ENCODE measurements around the gene MRPS2. TPM values are rescaled to one million over a fixed set of nuclear protein-coding genes. Genes with fewer than 3 reads are reported as not detected.
"Not testable (repeated sequence)": the region's sequence is repeated elsewhere in the genome, so short reads cannot be mapped to it uniquely, and the experiment has no call there.

Gene MRPS2
- total RNA-seq, 1 donor from 2014 or later: 11.5 TPM

- peak; percentile 90 to 92 for DNase-seq (ENCODE audit: low read depth in 2 of 2)
Measured at GRCh38 chr9:135499326-135500070, 984 bp upstream of the MRPS2 start.

DNA sequence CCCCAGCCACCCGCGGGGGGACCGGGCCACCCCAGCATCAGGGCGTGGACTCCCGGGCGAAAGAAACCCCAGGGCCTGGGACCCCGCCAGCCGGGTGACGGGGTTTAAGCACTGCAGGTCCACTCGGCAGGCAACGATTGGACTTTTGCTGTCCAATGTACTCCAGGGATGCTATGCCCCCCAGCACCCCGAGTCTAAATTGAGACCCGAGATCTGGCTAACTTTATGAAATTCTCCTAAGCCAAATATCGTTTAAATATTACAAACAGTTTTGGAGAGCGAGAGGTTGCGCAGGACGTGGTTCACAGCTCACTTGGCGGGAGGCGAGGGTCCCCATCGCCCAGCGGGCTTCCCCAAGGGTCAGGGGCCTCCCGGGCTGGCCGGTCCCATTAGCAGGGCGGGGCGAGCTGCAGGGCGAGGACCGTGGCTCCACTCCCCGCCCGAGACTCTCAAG lies 384 bp upstream of the MRPS2 start:
- DNase-seq (ENCODE audit: low read depth in 2 of 2): peak in 1 of 2 donors; percentile 48

DNA sequence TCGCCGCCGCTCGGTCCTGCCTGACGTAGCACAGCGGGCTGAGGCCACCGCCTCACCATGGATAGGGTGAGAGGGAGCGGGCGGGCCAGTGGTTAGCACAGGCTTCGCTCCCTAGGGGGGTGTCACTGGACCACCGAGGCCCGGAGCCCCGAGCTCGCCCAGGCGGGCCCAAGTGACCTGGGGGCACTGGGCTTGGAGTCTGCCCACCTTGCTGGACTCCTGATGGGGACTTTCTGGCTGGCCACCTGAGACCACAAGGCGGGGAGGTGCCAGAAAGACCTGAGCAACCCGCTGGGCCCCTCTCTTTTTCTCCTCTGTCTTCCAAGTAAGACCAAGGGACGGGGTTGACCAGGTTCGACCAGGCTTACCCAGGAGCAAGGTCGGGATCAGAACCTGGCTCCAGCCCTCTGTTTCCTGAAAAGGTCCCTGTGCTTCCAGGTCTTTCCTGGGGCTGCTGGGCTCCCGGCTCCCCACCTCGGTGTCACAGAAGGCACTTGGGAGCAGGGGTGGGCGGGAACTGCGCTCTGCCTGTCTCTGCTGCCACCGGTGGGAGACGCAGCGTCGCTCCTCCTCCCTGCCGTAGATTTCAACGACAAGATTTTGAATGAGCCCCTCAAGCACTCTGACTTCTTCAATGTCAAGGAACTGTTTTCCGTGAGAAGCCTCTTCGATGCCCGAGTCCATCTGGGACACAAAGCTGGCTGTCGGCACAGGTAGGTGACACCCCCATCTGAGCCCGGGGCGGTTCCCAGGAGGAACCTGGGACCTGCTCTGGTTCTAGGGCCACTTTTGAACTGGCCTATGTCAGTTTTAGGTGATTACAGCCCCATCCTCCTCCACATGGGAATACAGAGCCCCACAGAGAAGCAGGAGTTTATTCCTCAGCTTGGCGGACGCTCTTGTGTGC lies 1.0 kb downstream of the MRPS2 start:
- peak; percentile 77 to 81 for DNase-seq (ENCODE audit: low read depth in 2 of 2)

- no peak for DNase-seq (ENCODE audit: low read depth in 2 of 2)
Measured at GRCh38 chr9:135502168-135502872, 1.8 kb downstream of the MRPS2 start.

DNA sequence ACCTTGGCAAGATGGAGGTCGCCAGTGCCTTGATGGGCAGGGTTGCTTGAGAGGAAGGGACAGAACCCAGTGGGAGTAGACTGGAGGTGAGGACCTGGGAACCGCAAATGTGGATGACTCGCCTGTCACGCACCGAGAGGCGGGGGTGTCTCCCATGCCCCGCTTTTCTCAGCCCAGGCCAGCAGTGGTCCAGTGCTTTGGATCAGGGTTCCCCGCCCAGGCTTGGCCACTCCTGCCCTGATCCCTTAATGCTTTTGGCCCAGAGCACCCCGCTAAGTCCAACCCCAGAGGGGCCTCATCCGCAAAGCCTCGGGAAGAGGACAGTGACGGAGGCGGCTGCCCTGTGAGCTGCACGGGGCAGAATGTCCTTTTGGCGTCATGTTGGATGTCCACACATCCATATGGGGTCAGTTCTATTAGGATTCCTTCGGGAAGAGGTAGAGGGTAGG lies 2.4 kb downstream of the MRPS2 start:
- DNase-seq (ENCODE audit: low read depth in 2 of 2): no peak

GRCh38 chr9:135503371-135504261 lies 3.1 kb downstream of the MRPS2 start:
- DNase-seq (ENCODE audit: low read depth in 2 of 2): no peak

DNA sequence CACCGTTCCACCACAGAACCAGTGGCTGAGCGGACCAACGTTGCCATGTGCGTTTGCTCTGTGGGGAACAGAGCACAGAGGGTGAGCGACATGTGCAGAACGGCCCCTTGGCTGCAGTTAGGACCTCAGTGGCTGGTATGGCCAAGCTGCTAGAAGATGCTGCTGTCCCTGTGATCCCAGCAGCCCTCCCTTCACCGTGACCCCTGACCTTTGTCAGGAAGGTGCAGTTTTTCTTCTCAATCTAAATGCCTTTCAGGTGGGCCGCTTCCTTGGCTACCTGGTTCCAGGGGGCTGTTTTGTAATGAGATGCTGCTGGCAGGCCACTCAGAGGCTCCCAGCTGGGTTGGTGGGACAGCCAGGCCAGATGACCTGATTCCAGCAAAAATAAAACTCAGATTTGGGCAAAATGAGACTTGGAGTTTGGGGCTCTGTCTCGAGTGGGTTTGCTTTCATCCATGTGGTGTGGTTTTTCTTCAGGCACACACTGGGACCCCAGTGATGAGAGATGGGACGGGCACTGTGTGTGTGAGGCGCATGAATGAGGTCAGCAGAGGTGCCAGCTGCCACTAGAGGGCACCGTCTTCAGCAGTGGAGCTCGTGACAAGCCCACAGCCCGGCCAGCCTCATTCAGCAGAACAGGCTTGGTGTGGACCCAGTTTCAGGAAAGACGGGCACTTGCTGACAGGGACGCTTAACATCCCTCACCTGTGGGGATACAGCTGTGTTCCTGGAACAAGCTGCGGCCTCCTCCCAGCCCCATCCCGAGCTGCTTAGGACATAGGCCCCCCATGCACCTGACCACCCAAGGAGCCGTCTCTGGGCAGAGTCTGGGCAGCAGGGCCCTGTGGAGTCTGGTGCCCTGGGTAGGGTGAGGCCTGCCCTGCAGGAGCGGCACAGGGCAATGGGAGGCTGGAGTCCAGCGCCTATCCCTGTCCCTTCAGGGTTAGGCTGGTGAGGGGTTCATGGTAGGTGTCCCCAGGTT lies 4.1 kb downstream of the MRPS2 start:
- DNase-seq (ENCODE audit: low read depth in 2 of 2): peak; percentile 71 to 81

- DNase-seq (ENCODE audit: low read depth in 2 of 2): no peak
Measured at GRCh38 chr9:135505406-135506187, 5.1 kb downstream of the MRPS2 start.

DNA sequence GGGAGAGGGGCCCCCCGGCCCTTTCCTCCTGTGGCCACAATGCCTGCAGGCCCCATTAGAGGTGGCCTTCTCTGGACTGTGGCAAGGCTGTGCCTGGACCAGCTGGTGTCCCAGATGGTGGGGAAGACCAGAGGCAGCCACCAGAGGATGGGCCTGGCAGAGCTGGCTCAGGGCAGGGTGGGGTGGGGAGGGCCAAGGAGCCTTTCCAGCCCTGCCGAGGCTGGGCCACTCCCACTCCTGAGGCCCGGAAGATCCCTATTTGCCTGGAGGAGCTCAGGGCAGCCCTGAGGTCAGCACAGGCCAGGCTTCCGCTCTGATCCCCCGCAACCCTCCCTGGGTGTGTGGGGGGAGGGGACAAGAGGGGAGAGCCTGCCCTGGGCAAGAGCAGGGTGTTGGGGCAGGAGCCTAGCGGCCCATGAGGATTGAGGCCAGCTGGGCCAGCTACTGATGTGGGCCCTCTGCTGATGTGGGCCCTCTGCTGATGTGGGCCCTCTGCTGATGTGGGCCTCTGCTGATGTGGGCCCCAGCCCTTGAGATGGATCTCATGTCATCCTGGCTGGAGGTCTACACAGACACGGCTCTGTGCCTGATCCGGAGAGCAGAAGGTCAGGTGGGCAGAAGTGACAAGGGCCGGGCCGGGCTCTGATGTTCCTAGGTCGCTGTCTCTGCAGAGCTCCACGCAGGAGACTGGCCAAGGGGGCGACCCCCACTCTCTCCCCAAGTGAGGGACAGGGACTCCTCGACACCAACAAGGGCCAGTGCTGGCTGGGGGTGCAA lies 6.0 kb downstream of the MRPS2 start:
- DNase-seq (ENCODE audit: low read depth in 2 of 2): no peak

GRCh38 chr9:135507104-135508035 lies 6.9 kb downstream of the MRPS2 start:
- DNase-seq (ENCODE audit: low read depth in 2 of 2): no peak

DNA sequence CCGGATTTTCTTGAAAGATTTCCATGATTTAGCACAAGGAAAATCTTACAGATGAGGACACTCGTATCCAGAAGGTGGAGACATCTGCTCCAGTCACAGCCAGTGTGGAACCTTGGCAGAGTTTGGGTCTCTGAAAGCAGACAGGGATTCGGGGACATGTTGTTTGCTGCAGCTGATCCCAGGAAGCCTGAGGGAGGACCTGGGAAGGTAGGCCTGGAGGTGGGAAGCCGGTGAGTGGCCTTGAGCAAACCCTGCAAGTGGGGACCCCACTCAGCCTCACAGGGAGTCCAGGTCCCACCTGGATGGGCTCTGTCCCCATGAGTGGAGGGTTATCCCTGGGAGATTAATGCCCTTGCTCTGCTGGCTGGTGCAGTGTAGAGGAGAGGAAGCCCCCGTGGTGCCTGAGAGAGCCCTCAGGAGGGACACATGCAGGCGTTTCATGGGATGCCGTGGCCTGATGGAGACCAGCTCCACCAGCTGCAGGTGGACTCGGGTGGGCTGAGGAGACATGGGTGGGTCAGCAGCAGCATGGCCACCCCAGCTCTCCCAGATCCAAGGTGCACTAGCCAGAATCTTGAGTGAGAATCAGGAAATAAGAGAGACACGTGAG lies 7.8 kb downstream of the MRPS2 start:
- DNase-seq (ENCODE audit: low read depth in 2 of 2): no peak

- no peak for DNase-seq (ENCODE audit: low read depth in 2 of 2)
Measured at GRCh38 chr9:135509458-135509857, 9.0 kb downstream of the MRPS2 start.

- no peak for DNase-seq (ENCODE audit: low read depth in 2 of 2)
Measured at GRCh38 chr9:135512241-135512603, 11.7 kb downstream of the MRPS2 start.

DNA sequence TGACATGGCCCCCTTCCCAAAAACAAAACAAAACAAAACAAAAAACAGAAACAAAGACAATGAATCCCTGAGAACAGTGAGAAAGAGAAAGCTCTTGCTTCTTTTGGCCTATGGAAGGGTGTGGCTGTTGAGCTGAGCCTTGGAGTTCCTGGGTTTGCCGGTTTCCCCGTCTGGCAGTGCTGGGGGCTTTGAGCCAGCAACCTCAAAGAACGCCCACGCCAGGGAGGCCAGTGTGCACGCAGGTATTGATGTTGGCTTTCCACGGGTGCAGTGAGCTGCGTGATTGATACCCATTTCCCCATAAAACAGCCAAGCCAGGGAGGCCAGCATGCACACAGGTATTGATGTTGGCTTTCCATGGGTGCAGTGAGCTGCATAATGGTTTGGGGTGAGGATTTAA lies 12.4 kb downstream of the MRPS2 start:
- DNase-seq (ENCODE audit: low read depth in 2 of 2): peak in 1 of 2 donors; percentile 10

DNA sequence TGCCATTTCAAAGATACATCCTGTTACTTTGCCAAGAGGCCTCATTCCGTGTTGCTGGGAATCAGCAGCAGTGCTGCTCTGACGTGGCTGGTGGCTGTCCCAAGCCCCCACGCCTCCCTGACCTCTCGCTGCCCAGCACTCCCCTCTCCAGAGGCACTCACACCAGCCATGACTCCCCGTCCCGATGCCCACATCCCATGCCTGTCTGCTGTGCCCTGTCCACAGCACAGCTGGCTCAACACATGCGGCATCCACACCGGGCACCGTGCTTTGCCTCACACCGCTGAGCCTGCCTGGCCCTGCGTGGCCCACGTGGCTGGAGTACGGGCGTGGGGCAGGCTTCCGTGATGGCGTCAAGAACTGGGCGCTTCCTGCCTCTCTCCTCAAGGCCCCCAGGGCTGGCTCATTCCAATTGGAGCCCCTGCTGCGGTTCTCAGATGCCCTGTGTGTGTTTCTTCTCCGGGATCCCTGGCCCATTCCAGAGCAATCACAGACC lies 12.9 kb downstream of the MRPS2 start:
- DNase-seq (ENCODE audit: low read depth in 2 of 2): no peak

- DNase-seq (ENCODE audit: low read depth in 2 of 2): not testable (repeated sequence)
Measured at GRCh38 chr9:135513906-135514305, 13.4 kb downstream of the MRPS2 start.
